GM12801 (cell line): ENCODE results near the gene DDI1.

ENCODE experiments used
- CTCF ChIP-seq: IDR thresholded peaks from one replicate; pipeline ENCODE4 v1.5.1; 2011; ENCODE audit warnings: control low read depth; ENCODE audit not compliant: insufficient read length; ENCODE audit errors: extremely low read depth

Gene DDI1

GRCh38 chr11:104054911-104055529 is 18.6 kb downstream of the DDI1 start:
- TF ChIP-seq CTCF, result no peak

- no peak for TF ChIP-seq CTCF
These were observed 19.2 kb downstream of the DDI1 start for GRCh38 chr11:104055596-104055995.

GRCh38 chr11:104057908-104058307 is 21.5 kb downstream of the DDI1 start:
- no peak for TF ChIP-seq CTCF

- TF ChIP-seq CTCF, result no peak
These were observed 22.2 kb downstream of the DDI1 start for GRCh38 chr11:104058680-104059079.

GRCh38 chr11:104060004-104060794 is 23.8 kb downstream of the DDI1 start:
- TF ChIP-seq CTCF, result no peak

GRCh38 chr11:104060820-104061219 is 24.4 kb downstream of the DDI1 start:
- no peak for TF ChIP-seq CTCF

GRCh38 chr11:104061853-104062521 is 25.5 kb downstream of the DDI1 start:
- TF ChIP-seq CTCF, result no peak
